Gastroesophageal sphincter (tissue), 3 donors: ENCODE measurements around the gene CNN3.

ENCODE experiments used
- CTCF ChIP-seq, 4 experiments: fragments of 200-600 bp in 2 of 4; fragments of 450-650 bp in 2 of 4; sonication (generic) in 1 of 4; IDR thresholded peaks; one replicate each; pipeline ENCODE4 v1.5.1; 2017 to 2019; ENCODE audit warnings: antibody characterized with exemption in 4 of 4, mild to moderate bottlenecking in 2 of 4, moderate library complexity in 2 of 4
- POLR2A ChIP-seq, 2 donors: fragments of 450-650 bp; IDR thresholded peaks; one replicate each; pipeline ENCODE4 v1.6.1; 2017; ENCODE audit warnings: antibody characterized with exemption in 2 of 2, mild to moderate bottlenecking in 2 of 2, moderate library complexity in 1 of 2
- POLR2AphosphoS5 ChIP-seq: sonication (generic); formaldehyde crosslinking; IDR thresholded peaks from one replicate; pipeline ENCODE4 v1.6.1; 2017; ENCODE audit warnings: antibody characterized with exemption

GRCh38 chr1:94884106-94884505 is 42.8 kb downstream of the CNN3 start:
- TF ChIP-seq CTCF (IDR thresholded peaks at IDR 0.05), result peak in 1 of 4 experiments; percentile 9
- no peak for TF ChIP-seq POLR2AphosphoS5
- TF ChIP-seq POLR2A (IDR thresholded peaks at IDR 0.05), result no peak
